Fibroblast of lung (primary cell): ENCODE measurements around the gene CATSPERD. TPM values are rescaled to one million over a fixed set of nuclear protein-coding genes. Genes with fewer than 3 reads are reported as not detected.

Source experiments
- DNase-seq, 2 donors: peaks; one replicate each; pipeline versions ENCODE4 v3.0.0 to v3.0.0-alpha.2; 2010; ENCODE audit warnings: low read depth in 2 of 2
- H2AFZ ChIP-seq: 2 replicates; pipeline ENCODE4 v1.5.1; 2012; ENCODE audit warnings: low read length, control low read depth, inconsistent platforms
- H3K27ac ChIP-seq: 2 replicates; pipeline ENCODE4 v1.5.1; 2011; ENCODE audit warnings: low read length, control low read depth; ENCODE audit not compliant: insufficient read depth
- H3K27me3 ChIP-seq: 2 replicates; pipeline ENCODE4 v1.5.1; 2011; ENCODE audit warnings: mild to moderate bottlenecking, low read length; ENCODE audit not compliant: control insufficient read depth, insufficient read depth
- H3K36me3 ChIP-seq: 2 replicates; pipeline ENCODE4 v1.5.1; 2011; ENCODE audit warnings: low read length; ENCODE audit not compliant: control insufficient read depth, insufficient read depth
- H3K4me1 ChIP-seq: 2 replicates; pipeline ENCODE4 v1.5.1; 2011; ENCODE audit warnings: low read length; ENCODE audit not compliant: control insufficient read depth, insufficient read depth; ENCODE audit errors: extremely low read depth
- H3K4me2 ChIP-seq: 2 replicates; pipeline ENCODE4 v1.5.1; 2011; ENCODE audit warnings: low read length, control low read depth; ENCODE audit not compliant: insufficient read depth; ENCODE audit errors: extremely low read depth
- H3K4me3 ChIP-seq, 4 experiments: fragments of 200-600 bp in 1 of 4; sonication (generic) in 1 of 4; replicated peaks in 1 of 4; 2 replicates each; pipeline ENCODE4 v1.5.1; 2011 to 2016; ENCODE audit warnings: low read length in 4 of 4, low read depth in 3 of 4, mild to moderate bottlenecking in 3 of 4, control low read depth in 2 of 4, inconsistent platforms in 1 of 4, mixed read lengths in 1 of 4; ENCODE audit not compliant: insufficient read depth in 1 of 4; ENCODE audit errors: control extremely low read depth in 1 of 4
- H3K79me2 ChIP-seq: 2 replicates; pipeline ENCODE4 v1.5.1; 2012; ENCODE audit warnings: mild to moderate bottlenecking, low read length, inconsistent platforms; ENCODE audit not compliant: control insufficient read depth, insufficient read depth
- H3K9ac ChIP-seq: 2 replicates; pipeline ENCODE4 v1.5.1; 2011; ENCODE audit warnings: mild to moderate bottlenecking, low read length, control low read depth; ENCODE audit not compliant: insufficient read depth
- H3K9me3 ChIP-seq: 2 replicates; pipeline ENCODE4 v1.5.1; 2012; ENCODE audit warnings: low read depth, low read length; ENCODE audit not compliant: control insufficient read depth, insufficient read depth
- H4K20me1 ChIP-seq: 2 replicates; pipeline ENCODE4 v1.5.1; 2011; ENCODE audit warnings: low read length; ENCODE audit not compliant: control insufficient read depth, insufficient read depth; ENCODE audit errors: extremely low read depth
- EZH2 ChIP-seq: IDR thresholded peaks from 2 replicates; pipeline ENCODE4 v1.5.1; 2012; ENCODE audit warnings: low read length, control low read depth, mild to moderate bottlenecking; ENCODE audit errors: missing control alignments
- polyA plus RNA-seq, 2 donors: library from polyadenylated mRNA; depleted of rRNA in 1 of 2; stranded (reverse) in 1 of 2; unstranded in 1 of 2; fragments of >200 nt; gene quantifications; 2 replicates each; pipeline ENCODE4 v1.2.1, GENCODE V29; 2011 to 2012; ENCODE audit warnings: missing spikeins in 1 of 2
- total RNA-seq: library from RNA; depleted of rRNA; stranded (reverse); fragments of >200 nt; gene quantifications from 2 replicates; pipeline ENCODE4 v1.2.1, GENCODE V29; 2014
- TF ChIP-seq, protein P1 (sequence below), 2 donors: IDR thresholded peaks in 1 of 2; conservative IDR thresholded peaks in 1 of 2; 1 replicate in 1 of 2; 2 replicates in 1 of 2; pipeline ENCODE4 v1.5.1; 2011 to 2012; ENCODE audit warnings: low read length in 2 of 2, control low read depth in 1 of 2, inconsistent platforms in 1 of 2, low read depth in 1 of 2, mild to moderate bottlenecking in 1 of 2

Gene CATSPERD
- total and polyA plus RNA-seq, 2 donors (not counting 1 experiment from before 2014, with no cell fraction given), result not detected

DNA sequence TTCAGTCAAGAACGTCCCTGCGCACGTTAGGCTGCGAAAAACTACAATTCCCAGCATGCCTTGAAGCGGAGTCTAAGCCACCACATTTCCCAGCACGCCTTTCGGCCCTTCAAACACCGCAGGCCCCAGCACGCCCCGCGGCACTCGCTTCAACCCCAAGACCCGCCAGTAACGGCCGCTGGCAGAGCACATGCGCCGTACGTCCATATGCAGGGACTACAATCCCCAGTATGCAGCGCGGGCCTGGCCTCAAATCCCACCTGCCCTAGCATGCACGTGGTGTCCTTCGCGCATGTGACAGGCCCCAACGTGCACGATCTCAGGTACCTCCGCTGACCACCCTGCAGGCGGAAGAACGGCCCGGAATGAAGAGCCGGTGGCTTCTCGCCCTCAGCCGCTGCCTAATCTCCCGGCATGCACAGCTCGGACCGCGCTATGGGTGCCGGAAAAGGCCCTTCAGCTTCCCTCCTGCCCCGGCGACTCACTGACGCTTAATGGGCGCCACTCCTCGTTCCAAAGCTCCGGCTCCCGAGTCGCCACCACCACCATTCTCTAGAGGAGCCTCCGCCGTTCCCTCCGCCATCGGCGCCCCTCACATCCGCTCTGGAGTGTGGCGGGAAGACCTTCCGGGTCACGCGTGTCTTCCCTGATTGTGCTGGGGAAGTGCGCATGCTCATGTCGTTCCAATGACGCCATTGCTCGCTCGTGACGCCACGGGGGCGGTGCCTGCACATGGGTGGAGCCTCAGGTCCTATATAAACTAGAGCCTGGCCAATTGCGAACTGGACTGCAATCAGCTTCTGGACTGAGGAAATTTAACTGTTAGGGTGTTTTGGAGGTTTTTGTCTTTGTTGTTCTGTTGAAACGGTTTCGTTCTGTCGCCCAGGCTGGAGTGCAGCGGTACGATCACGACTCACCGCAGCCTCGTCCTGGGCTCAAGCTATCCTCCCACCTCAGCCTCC, 70.4 kb downstream of the CATSPERD start, which contains the start of gene DUS3L:
Gene DUS3L (minus strand): TSS at position 605 of the 962 bp plus-strand sequence. CDS start 22 bp downstream, at position 583.
- no peak for TF ChIP-seq EZH2
- TF ChIP-seq, protein P1, sequence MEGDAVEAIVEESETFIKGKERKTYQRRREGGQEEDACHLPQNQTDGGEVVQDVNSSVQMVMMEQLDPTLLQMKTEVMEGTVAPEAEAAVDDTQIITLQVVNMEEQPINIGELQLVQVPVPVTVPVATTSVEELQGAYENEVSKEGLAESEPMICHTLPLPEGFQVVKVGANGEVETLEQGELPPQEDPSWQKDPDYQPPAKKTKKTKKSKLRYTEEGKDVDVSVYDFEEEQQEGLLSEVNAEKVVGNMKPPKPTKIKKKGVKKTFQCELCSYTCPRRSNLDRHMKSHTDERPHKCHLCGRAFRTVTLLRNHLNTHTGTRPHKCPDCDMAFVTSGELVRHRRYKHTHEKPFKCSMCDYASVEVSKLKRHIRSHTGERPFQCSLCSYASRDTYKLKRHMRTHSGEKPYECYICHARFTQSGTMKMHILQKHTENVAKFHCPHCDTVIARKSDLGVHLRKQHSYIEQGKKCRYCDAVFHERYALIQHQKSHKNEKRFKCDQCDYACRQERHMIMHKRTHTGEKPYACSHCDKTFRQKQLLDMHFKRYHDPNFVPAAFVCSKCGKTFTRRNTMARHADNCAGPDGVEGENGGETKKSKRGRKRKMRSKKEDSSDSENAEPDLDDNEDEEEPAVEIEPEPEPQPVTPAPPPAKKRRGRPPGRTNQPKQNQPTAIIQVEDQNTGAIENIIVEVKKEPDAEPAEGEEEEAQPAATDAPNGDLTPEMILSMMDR (conservative IDR thresholded peaks at IDR 0.05 in 1 of 2, IDR thresholded peaks at IDR 0.05 in 1 of 2; ENCODE audit: low read depth in 1 of 2, low read length in 2 of 2), result no peak
- DNase-seq, result peak; percentile 98 to 99
- Histone ChIP-seq H3K9me3 (no peaks in the 10 kb centered on the region), H3K9ac (peak within 1 kb of the TSS; percentile 91), H3K4me2 (peak within 1 kb of the TSS; percentile 98), H3K36me3 (peaks cover 31% of the 10 kb centered on the region), H2AFZ (peak within 1 kb of the TSS; percentile 76), H3K4me3 (peak within 1 kb of the TSS; percentile 68 to 86 (median 72)), H3K79me2 (peaks cover 6% of the 10 kb centered on the region), H3K4me1 (peaks cover 4% of the 10 kb centered on the region), H3K27ac (peak within 1 kb of the TSS; percentile 97), H4K20me1 (no peaks in the 10 kb centered on the region), H3K27me3 (no peaks in the 10 kb centered on the region)

DNA sequence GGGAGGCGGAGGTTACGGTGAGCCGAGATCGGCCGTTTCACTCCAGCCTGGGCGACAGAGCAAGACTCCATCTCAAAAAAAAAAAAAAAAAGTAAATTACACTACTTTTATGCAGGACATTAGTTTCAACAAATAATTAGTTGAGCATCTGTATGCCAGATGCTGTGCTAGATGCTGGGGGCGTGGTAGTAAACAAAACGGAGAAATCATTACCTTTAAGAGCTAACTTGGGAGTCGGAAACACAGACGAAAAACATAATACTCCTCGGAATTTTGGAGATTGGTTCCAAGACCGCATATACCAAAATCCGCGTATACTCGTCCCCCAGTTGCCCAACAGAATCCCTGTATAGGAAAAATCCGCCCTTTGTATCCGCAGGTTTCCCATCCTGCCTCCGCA, 71.8 kb downstream of the CATSPERD start:
- H3K27me3 ChIP-seq, result no peaks in the 10 kb centered on the region
- peaks cover 6% of the 10 kb centered on the region for H3K79me2 ChIP-seq
- H3K4me2 ChIP-seq, result no peak overlapping the region
- TF ChIP-seq EZH2, result no peak
- TF ChIP-seq, protein P1 (conservative IDR thresholded peaks at IDR 0.05 in 1 of 2, IDR thresholded peaks at IDR 0.05 in 1 of 2; ENCODE audit: low read depth in 1 of 2, low read length in 2 of 2), result no peak
- peaks cover 4% of the 10 kb centered on the region for H3K4me1 ChIP-seq
- no peak overlapping the region for H3K4me3 ChIP-seq
- H3K9ac ChIP-seq, result no peak overlapping the region
- H3K27ac ChIP-seq, result no peak overlapping the region
- no peak for DNase-seq
- peaks cover 22% of the 10 kb centered on the region for H3K36me3 ChIP-seq
- no peak overlapping the region for H2AFZ ChIP-seq
- H3K9me3 ChIP-seq, result no peaks in the 10 kb centered on the region
- no peaks in the 10 kb centered on the region for H4K20me1 ChIP-seq

DNA sequence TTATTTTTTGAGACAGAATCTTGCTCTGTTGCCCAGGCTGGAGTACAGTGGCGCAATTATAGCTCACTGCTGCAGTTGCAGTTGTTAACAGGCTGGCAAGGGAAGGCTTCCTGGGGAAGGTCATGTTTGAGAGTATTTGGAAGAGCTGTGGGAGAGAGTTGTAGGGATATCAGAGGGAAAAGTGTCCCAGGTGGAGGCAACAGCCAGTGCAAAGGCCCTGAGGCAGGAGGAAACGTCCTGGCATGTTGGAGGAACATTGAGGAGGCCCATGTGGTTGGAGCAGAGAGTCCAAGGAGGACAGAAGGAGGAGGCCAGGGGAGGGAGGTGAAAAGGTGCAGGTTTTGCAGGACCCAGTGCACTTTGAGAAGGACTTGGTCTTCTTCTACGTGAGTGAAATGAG, 72.8 kb downstream of the CATSPERD start:
- H3K4me1 ChIP-seq, result peaks cover 4% of the 10 kb centered on the region
- no peak for TF ChIP-seq EZH2
- TF ChIP-seq, protein P1 (conservative IDR thresholded peaks at IDR 0.05 in 1 of 2, IDR thresholded peaks at IDR 0.05 in 1 of 2; ENCODE audit: low read depth in 1 of 2, low read length in 2 of 2), result no peak

More for the DNA sequence above, 72.8 kb downstream of the CATSPERD start:
- Histone ChIP-seq H3K36me3 (peaks cover 14% of the 10 kb centered on the region), H3K9ac (no peak overlapping the region), H3K79me2 (peaks cover 6% of the 10 kb centered on the region), H3K27me3 (no peaks in the 10 kb centered on the region), H3K4me3 (no peak overlapping the region), H3K27ac (no peak overlapping the region), H3K4me2 (no peak overlapping the region), H2AFZ (no peak overlapping the region), H4K20me1 (no peaks in the 10 kb centered on the region), H3K9me3 (no peaks in the 10 kb centered on the region)
- no peak for DNase-seq
